Measurements from ENCODE around the gene EHMT2.

The EHMT2 gene

DNA sequence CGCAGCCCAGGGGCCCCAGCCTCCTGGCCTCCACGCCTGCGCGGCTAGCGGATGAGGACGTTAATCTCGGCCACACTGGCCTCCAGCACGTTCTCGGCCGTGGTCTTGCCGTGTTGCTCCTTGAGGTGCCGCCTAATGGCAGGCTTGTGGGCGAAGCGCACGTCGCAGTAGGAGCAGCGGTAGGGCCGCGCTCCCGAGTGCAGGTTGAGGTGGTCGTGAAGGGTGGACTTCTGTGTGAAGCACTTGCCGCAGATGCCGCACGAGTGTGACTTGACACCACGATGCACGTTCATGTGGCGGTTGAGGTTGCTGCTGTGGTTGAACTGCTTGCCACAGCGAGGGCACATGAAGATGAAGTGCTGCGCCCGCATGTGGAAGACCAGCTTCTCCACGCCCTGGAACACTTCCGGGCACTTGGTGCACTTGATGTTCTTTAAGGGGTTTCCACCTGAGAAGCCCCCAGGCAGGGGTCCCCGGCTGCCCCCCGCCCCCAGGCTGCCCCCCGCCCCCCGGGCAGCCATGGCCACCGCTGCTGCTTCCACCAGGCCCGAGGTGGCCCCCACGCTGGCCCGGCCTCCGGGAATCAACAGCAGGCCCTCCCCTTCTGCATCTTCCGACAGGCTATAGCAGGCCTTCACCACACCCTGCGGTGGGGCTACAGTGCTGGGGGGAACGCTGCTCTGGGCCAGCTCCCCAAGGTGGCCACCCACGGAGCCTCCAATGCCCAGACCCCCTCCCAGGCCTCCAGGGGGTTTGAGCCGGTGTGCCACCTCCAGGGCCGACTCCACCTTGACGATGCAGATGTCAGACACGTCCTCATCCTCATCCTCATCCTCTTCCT, 2.6 kb upstream of the EHMT2 start (continued):
- TF ChIP-seq SP7 (tag by site-specific recombination; IDR thresholded peaks at IDR 0.05) (no peak), ZNF140 (tag by site-specific recombination; IDR thresholded peaks at IDR 0.05) (no peak)
- TF ChIP-seq, protein P1, sequence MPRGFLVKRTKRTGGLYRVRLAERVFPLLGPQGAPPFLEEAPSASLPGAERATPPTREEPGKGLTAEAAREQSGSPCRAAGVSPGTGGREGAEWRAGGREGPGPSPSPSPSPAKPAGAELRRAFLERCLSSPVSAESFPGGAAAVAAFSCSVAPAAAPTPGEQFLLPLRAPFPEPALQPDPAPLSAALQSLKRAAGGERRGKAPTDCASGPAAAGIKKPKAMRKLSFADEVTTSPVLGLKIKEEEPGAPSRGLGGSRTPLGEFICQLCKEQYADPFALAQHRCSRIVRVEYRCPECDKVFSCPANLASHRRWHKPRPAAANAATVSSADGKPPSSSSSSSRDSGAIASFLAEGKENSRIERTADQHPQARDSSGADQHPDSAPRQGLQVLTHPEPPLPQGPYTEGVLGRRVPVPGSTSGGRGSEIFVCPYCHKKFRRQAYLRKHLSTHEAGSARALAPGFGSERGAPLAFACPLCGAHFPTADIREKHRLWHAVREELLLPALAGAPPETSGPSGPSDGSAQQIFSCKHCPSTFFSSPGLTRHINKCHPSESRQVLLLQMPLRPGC (tag by site-specific recombination; IDR thresholded peaks at IDR 0.05): no peak

DNA sequence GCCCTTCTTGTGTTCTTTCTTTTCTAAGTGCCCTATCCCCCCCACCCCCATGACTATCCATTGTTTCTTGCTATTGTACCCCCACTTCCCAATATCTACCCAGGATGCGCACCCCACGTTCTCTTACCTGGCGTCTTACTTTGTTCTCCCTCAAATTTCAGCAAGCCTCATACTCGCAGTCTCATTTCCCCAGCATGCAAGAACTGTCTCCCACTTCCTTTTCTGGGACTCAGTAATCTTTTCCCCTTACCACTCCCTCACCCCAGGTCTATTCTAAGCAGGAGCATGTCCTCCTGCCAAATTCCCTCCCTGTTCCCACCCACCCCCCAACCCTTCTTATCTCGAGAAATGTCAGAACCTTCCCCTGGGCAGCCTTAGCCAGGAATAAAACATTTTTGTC, 1.7 kb upstream of the EHMT2 start:
- no peaks in the 10 kb centered on the region for H3K9me3 ChIP-seq (ENCODE audit: control insufficient read depth, insufficient read depth, low read depth, low read length)
- H3K36me3 ChIP-seq (ENCODE audit: control insufficient read depth in 2 of 2, insufficient read depth in 1 of 2, low read length in 2 of 2): peaks cover 16 to 23% of the 10 kb centered on the region in 2 experiments
- CTCF ChIA-PET: interaction anchor here (1.3 to 2.1 kb wide), 3 partner anchors 10 to 301 kb away, joined by 4 to 9 read pairs (median 5); no protein-coding TSS in a partner anchor
- no peak overlapping the region for H3K27ac ChIP-seq (ENCODE audit: extremely low read depth, low read depth, low read length)
- TF ChIP-seq, protein P2, sequence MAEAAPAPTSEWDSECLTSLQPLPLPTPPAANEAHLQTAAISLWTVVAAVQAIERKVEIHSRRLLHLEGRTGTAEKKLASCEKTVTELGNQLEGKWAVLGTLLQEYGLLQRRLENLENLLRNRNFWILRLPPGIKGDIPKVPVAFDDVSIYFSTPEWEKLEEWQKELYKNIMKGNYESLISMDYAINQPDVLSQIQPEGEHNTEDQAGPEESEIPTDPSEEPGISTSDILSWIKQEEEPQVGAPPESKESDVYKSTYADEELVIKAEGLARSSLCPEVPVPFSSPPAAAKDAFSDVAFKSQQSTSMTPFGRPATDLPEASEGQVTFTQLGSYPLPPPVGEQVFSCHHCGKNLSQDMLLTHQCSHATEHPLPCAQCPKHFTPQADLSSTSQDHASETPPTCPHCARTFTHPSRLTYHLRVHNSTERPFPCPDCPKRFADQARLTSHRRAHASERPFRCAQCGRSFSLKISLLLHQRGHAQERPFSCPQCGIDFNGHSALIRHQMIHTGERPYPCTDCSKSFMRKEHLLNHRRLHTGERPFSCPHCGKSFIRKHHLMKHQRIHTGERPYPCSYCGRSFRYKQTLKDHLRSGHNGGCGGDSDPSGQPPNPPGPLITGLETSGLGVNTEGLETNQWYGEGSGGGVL (tag by site-specific recombination; IDR thresholded peaks at IDR 0.05): 0 out of 2 replicates have a peak, but pooled peaks have one; percentile 19
- TF ChIP-seq, protein P3, sequence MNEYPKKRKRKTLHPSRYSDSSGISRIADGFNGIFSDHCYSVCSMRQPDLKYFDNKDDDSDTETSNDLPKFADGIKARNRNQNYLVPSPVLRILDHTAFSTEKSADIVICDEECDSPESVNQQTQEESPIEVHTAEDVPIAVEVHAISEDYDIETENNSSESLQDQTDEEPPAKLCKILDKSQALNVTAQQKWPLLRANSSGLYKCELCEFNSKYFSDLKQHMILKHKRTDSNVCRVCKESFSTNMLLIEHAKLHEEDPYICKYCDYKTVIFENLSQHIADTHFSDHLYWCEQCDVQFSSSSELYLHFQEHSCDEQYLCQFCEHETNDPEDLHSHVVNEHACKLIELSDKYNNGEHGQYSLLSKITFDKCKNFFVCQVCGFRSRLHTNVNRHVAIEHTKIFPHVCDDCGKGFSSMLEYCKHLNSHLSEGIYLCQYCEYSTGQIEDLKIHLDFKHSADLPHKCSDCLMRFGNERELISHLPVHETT (tag by site-specific recombination; IDR thresholded peaks at IDR 0.05): no peak
- H3K4me3 ChIP-seq (ENCODE audit: low read depth, low read length): no peak overlapping the region
- POLR2A ChIA-PET: interaction anchor here (1.6 to 3.1 kb wide), 3 partner anchors 36 to 196 kb away, joined by 10 to 30 read pairs (median 11); partner anchors contain the start of genes ABHD16A and NEU1
- H3K4me1 ChIP-seq (ENCODE audit: control insufficient read depth, insufficient read depth, low read length): peaks cover 6% of the 10 kb centered on the region

DNA sequence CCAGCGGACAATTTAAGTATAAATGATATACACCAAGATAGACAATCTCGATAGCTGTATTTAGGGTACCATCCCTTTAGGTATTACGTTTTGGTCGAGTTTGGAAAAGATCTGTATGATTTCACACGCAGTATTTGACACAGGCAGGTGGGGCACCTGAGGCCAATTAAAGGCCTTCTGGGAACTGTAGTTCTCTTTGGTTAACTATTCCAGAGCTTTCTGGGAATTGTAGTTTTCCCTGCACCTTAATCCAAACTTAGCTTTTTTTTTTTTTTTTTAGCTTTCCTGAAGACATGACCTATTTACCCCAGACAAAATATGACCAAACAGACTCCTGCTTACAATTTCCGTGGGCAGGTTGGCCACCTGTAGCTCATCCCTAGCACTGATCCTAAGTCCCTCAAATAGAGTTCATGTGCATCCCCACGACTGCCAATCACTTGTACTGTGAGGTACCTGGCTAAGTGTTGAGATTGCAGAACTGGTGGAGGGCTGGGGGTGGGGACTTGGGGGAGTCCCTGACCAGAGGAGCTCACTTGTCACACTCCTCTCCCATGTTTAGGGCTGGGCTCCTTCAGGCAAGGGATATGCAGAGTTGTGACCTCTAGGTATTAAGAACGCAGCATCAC, 999 bp upstream of the EHMT2 start:
- peak overlapping the region; percentile 94 for H3K4me3 ChIP-seq (ENCODE audit: low read depth, low read length)
- POLR2A ChIA-PET: interaction anchor here (0.6 to 3.1 kb wide), 26 partner anchors 10 to 357 kb away, joined by 3 to 30 read pairs (median 5); partner anchors contain the start of genes ABHD16A, ATF6B, DDAH2 and DDX39B
- peaks cover 23 to 28% of the 10 kb centered on the region in 2 experiments for H3K36me3 ChIP-seq (ENCODE audit: control insufficient read depth in 2 of 2, insufficient read depth in 1 of 2, low read length in 2 of 2)
- peak overlapping the region; percentile 53 for H3K27ac ChIP-seq (ENCODE audit: extremely low read depth, low read depth, low read length)
- peaks cover 6% of the 10 kb centered on the region for H3K4me1 ChIP-seq (ENCODE audit: control insufficient read depth, insufficient read depth, low read length)
- CTCF ChIA-PET: interaction anchor here (0.5 to 3.4 kb wide), 11 partner anchors 9 to 356 kb away, joined by 3 to 16 read pairs (median 4); no protein-coding TSS in a partner anchor
- no peaks in the 10 kb centered on the region for H3K9me3 ChIP-seq (ENCODE audit: control insufficient read depth, insufficient read depth, low read depth, low read length)
- no peak for TF ChIP-seq GLIS2 (tag by site-specific recombination; IDR thresholded peaks at IDR 0.05)
- TF ChIP-seq, protein P4, sequence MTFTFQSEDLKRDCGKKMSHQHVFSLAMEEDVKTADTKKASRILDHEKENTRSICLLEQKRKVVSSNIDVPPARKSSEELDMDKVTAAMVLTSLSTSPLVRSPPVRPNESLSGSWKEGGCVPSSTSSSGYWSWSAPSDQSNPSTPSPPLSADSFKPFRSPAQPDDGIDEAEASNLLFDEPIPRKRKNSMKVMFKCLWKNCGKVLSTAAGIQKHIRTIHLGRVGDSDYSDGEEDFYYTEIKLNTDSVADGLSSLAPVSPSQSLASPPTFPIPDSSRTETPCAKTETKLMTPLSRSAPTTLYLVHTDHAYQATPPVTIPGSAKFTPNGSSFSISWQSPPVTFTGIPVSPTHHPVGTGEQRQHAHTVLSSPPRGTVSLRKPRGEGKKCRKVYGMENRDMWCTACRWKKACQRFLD (tag by site-specific recombination; IDR thresholded peaks at IDR 0.05): no peak
- no peak for TF ChIP-seq ZIC2 (tag by site-specific recombination; IDR thresholded peaks at IDR 0.05)
- peak; percentile 20; the same call in 1 of the 2 replicates for TF ChIP-seq ZBTB8A (tag by site-specific recombination; IDR thresholded peaks at IDR 0.05)
- no peak for TF ChIP-seq KLF1 (tag by site-specific recombination; IDR thresholded peaks at IDR 0.05)
- TF ChIP-seq OSR2 (tag by site-specific recombination; IDR thresholded peaks at IDR 0.05): no peak
- TF ChIP-seq ZNF670 (tag by site-specific recombination; IDR thresholded peaks at IDR 0.05; ENCODE audit: low read depth): no peak
- TF ChIP-seq ZNF426 (tag by site-specific recombination; IDR thresholded peaks at IDR 0.05): no peak
- TF ChIP-seq, protein P5, sequence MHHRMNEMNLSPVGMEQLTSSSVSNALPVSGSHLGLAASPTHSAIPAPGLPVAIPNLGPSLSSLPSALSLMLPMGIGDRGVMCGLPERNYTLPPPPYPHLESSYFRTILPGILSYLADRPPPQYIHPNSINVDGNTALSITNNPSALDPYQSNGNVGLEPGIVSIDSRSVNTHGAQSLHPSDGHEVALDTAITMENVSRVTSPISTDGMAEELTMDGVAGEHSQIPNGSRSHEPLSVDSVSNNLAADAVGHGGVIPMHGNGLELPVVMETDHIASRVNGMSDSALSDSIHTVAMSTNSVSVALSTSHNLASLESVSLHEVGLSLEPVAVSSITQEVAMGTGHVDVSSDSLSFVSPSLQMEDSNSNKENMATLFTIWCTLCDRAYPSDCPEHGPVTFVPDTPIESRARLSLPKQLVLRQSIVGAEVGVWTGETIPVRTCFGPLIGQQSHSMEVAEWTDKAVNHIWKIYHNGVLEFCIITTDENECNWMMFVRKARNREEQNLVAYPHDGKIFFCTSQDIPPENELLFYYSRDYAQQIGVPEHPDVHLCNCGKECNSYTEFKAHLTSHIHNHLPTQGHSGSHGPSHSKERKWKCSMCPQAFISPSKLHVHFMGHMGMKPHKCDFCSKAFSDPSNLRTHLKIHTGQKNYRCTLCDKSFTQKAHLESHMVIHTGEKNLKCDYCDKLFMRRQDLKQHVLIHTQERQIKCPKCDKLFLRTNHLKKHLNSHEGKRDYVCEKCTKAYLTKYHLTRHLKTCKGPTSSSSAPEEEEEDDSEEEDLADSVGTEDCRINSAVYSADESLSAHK (tag by site-specific recombination; IDR thresholded peaks at IDR 0.05): no peak
- peak; percentile 83 for TF ChIP-seq ZNF394 (tag by site-specific recombination; IDR thresholded peaks at IDR 0.05; ENCODE audit: borderline replicate concordance)
- TF ChIP-seq ZSCAN16 (tag by site-specific recombination; IDR thresholded peaks at IDR 0.05): no peak
- TF ChIP-seq ZNF121 (tag by site-specific recombination; IDR thresholded peaks at IDR 0.05): no peak
- no peak for TF ChIP-seq OVOL3 (tag by site-specific recombination; IDR thresholded peaks at IDR 0.05)
- no peak for TF ChIP-seq ZNF433 (tag by site-specific recombination; IDR thresholded peaks at IDR 0.05; ENCODE audit: low read depth)
- TF ChIP-seq, protein P1 (tag by site-specific recombination; IDR thresholded peaks at IDR 0.05): no peak
